NCI-H1436 treated with DMSO at 0.1 percent for 48 hours (cell line): ENCODE measurements around the gene BHLHE40.

Experiments used
- DNase-seq: peaks from one replicate; lab custom pipeline; 2025; lab: John Stamatoyannopoulos, UW

Gene BHLHE40

DNA sequence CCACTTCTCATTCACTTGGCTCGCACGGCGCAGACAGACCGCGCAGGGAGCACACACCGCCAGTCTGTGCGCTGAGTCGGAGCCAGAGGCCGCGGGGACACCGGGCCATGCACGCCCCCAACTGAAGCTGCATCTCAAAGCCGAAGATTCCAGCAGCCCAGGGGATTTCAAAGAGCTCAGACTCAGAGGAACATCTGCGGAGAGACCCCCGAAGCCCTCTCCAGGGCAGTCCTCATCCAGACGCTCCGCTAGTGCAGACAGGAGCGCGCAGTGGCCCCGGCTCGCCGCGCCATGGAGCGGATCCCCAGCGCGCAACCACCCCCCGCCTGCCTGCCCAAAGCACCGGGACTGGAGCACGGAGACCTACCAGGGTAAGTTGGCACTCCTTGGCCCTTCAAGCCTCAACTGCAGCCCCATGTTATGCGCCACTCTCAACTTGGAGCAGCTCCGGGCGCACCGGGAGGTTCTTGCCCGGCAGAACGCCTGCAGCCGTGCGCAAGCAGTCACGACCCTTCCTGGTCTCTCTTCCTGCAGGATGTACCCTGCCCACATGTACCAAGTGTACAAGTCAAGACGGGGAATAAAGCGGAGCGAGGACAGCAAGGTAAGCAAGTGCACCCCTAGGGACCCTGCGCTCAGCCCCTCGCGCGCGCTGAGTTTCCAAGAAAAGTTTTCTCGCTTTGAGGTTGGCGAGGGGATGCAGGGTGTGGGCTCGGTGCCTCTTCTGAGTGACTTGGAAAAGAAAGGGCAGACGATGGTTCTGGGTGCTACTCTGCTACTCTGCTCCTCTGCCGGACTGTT, at the start of gene BHLHE40:
Gene BHLHE40 (plus strand): TSS at position 10 of the 801 bp plus-strand sequence. CDS start 282 bp downstream, at position 292.
- DNase-seq = no peak

- no peak for DNase-seq
Observed at GRCh38 chr3:4930501-4930900, 48.7 kb upstream of the BHLHE40 start.

GRCh38 chr3:4934050-4934449, 45.2 kb upstream of the BHLHE40 start:
- no peak for DNase-seq

- no peak for DNase-seq
Observed at GRCh38 chr3:4935347-4935746, 43.9 kb upstream of the BHLHE40 start.

- no peak for DNase-seq
Observed at GRCh38 chr3:4936982-4937614, 42.1 kb upstream of the BHLHE40 start.

- no peak for DNase-seq
Observed at GRCh38 chr3:4938281-4938982, 40.8 kb upstream of the BHLHE40 start.

DNA sequence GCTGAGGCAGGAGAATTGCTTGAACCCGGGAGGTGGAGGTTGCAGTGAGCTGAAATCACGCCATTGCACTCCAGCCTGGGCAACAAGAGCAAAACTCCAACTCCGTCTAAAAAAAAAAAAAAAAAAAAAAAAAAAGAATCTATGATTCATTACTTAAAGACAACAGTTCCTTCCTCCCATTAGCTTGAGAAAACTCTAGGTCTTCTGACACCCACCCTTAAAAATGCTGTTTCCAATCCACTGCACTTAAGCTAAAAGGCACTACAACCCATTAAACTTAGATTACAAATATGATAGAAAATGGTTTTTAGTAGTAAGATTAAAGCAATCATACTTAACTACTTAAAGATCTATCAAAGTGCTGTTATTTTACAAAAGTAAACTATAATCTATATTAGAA, 40.0 kb upstream of the BHLHE40 start:
- no peak for DNase-seq

- DNase-seq = no peak
Observed at GRCh38 chr3:4940985-4941384, 38.3 kb upstream of the BHLHE40 start.

- no peak for DNase-seq
Observed at GRCh38 chr3:4943549-4943948, 35.7 kb upstream of the BHLHE40 start.

DNA sequence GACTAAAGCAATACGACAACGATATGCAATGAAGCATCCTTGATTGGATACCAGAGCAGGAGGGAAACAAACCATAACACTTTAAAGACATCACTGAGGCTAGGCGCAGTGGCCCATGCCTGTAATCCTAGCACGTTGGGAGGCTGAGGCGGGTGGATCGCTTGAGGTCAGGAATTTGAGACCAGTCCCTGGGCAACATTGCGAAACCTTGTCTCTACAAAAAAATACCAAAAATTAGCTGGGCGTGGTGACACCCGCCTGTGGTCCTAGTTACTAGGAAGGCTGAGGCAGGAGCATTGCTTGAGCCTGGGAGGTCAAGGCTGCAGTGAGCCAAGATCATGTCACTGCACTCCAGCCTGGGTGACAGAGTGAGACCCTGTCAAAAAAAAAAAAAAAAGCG, 33.9 kb upstream of the BHLHE40 start:
- no peak for DNase-seq

DNA sequence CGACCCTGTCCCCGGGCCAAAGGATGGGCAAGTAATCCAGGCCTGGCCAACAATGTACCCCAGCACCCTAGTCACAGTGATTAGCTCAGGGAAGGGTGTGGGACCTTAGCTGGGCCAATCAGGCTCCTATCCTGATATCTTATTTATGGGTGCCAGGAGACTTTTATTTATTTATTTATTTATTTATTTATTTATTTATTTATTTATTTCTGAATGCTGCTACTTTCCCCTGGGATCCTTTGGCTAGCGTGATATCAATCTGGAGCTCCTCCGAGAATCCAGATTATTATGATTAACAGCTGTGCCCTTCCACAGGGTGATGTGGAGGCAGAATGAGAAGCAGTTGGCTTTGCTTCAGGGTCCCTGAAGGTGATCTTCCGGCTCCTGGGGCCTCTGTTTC, 32.2 kb upstream of the BHLHE40 start:
- DNase-seq = no peak

GRCh38 chr3:4948395-4948794, 30.8 kb upstream of the BHLHE40 start:
- DNase-seq = no peak

DNA sequence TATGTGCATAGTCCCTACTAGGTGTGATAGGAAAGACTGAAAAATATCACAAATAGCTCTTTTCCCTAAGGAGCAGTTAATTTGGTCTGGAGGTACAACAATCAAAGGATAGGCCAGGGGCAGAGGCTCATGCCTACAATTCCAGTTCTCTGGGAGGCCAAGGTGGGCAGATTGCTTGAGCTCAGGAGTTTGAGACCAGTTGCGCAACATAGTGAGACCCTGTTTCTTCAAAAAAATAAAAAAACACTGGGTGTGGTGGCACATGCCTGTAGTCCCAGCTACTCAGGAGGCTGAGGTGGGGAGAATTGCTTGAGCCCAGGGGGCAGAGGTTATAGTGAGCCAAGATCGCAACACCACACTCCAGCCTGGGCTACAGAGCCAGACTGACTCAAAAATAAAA, 30.2 kb upstream of the BHLHE40 start:
- DNase-seq = no peak

- no peak for DNase-seq
Observed at GRCh38 chr3:4949659-4950058, 29.6 kb upstream of the BHLHE40 start.

DNA sequence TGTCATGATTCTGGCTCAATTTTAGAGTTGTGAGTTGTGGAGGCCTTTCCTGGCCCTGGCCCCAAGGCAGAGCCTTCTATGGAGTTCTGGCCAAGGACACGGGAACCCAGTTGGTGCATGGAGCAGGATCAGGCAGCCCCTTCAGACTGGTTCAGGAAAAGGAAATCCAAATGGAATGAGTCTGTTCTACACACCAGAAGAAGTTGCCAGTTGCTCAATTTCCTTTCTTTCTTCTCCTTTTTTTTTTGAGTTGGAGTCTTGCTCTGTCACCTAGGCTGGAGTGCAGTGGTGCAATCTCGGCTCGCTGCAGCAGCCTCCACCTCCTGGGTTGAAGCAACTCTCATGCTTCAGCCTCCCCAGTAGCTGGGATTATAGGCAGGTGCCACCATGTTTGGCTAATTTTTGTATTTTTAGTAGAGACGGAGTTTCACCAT, 28.9 kb upstream of the BHLHE40 start:
- no peak for DNase-seq

DNA sequence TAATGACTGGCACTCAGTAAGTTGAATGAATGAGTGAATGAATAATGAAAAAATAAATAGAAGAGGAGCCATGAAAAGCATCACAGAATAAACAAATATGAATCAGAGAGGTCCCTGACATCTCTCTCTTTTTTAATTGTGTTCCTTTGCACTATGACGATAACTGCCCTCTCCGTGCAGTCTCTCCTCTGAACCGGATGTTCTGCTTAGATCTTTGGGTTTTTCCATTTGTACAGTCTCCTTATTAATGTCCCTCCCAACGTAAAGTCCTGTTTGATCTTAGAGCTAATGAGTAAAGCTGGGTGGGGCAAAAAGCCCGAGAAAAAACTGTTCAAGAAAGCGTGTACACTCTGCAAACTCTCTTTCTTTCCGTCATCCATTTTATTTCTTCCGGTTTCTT, 28.3 kb upstream of the BHLHE40 start:
- DNase-seq = no peak

DNA sequence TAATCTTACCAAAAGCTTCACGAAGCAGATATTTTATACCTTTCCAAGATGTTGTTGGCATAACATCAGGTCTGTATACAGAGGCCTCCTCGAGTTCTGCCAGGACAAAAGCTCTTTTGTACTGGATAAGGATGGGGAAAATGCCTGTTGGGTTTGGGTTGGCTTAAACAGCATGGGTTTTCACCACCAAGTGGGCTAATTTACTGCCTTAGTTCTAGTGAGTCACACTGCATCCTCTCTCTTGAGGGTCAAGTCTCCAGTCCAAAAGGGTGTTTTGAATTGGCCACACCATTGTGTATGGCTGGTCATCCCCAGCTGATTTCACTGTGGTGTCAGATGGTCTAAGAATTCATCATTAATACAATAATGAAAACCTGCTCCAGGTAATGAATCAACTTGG, 26.1 kb upstream of the BHLHE40 start:
- no peak for DNase-seq

GRCh38 chr3:4954256-4955000, 24.8 kb upstream of the BHLHE40 start:
- no peak for DNase-seq

GRCh38 chr3:4956099-4956498, 23.1 kb upstream of the BHLHE40 start:
- DNase-seq = no peak

DNA sequence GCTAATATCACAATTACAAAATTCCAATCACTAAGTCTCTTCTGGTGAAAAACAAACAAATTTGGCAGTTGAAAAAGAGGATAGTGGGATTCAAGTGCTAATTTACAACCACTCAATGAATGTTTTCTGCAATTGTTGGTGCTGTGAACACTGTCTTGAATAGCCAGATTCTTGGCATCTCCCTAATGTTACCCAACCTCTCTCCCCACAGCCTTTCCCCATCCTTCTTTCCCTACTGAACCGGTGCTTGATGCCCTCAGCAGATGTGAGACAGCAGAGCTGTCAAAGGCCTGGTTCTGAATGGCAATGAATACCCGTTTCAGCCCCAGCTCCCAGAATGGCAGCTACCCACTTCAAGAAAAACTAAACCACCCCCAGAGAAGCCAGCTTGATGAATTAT, 22.5 kb upstream of the BHLHE40 start:
- DNase-seq = no peak

GRCh38 chr3:4957978-4958377, 21.3 kb upstream of the BHLHE40 start:
- DNase-seq = no peak

GRCh38 chr3:4959180-4959579, 20.1 kb upstream of the BHLHE40 start:
- no peak for DNase-seq
